Measurements from ENCODE around the gene NMT1.

- TF ChIP-seq CTCF (IDR thresholded peaks at IDR 0.05) (no peak), EZH2 (IDR thresholded peaks at IDR 0.05) (no peak), EZH2phosphoT487 (IDR thresholded peaks at IDR 0.05) (no peak)
These were observed 43.9 kb downstream of the NMT1 start for GRCh38 chr17:45104907-45105624.

All from neural progenitor cell (in vitro differentiated cells).